ENCODE results near the gene DGAT2L6. TPM values are rescaled to one million over a fixed set of nuclear protein-coding genes. Genes with fewer than 3 reads are reported as not detected.
"Not testable (repeated sequence)": the region's sequence is repeated elsewhere in the genome, so short reads cannot be mapped to it uniquely, and the experiment has no call there.

DGAT2L6 gene
- total RNA-seq, 5 donors from 2014 or later (not counting 1 experiment from before 2014, with no cell fraction given), result not detected

DNA sequence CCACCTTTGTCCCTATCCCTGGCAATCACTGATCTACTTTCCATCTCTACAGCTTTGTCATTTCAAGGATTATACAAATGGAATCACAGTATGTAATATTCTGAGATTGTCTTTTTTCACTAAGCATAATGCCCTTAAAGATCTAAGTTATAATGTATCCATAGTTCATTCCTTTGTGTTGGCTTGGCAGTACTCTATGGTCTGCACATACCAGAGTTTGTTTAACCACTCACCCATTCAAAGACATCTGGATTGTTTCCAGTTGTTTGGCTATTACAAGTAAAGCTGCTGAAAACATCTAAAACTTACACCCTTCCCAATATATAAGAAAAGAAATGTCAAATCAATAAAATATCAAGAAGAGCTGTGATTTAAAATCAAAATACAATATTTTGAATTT, 31.2 kb downstream of the DGAT2L6 start:
- Histone ChIP-seq H3K36me3 (ENCODE audit: control insufficient read depth in 2 of 2, extremely low read depth in 1 of 2, insufficient read depth in 1 of 2, low read length in 1 of 2) (no peaks in the 10 kb centered on the region), H3K4me1 (ENCODE audit: control insufficient read depth in 1 of 2, extremely low read depth in 1 of 2, insufficient read depth in 2 of 2, low read length in 2 of 2) (no peaks in the 10 kb centered on the region), H3K27ac (ENCODE audit: low read length) (no peak overlapping the region), H3K27me3 (replicated peaks in 1 of 2; ENCODE audit: control insufficient read depth in 2 of 2, extremely low read depth in 1 of 2, insufficient read depth in 2 of 2, low read length in 1 of 2) (peaks cover 0 to 2% of the 10 kb centered on the region in 2 experiments), H3K9me3 (no peaks in the 10 kb centered on the region), H3K4me3 (ENCODE audit: control insufficient read depth in 1 of 2, extremely low read depth in 1 of 2, low read length in 1 of 2) (no peak overlapping the region)
- ChIA-PET CTCF (no interaction called here), POLR2A (no interaction called here)
- ATAC-seq (replicated peaks in 1 of 4) (no peak), DNase-seq (no peak)
- H3K4me1 Mint-ChIP-seq, result no peaks in the 10 kb centered on the region
- H3K27ac Mint-ChIP-seq, result no peak overlapping the region
- no peaks in the 10 kb centered on the region for H3K36me3 Mint-ChIP-seq
- no peaks in the 10 kb centered on the region for H3K9me3 Mint-ChIP-seq
- no peak overlapping the region for H3K4me3 Mint-ChIP-seq
- peaks cover 0 to 14% of the 10 kb centered on the region in 2 donors for H3K27me3 Mint-ChIP-seq

DNA sequence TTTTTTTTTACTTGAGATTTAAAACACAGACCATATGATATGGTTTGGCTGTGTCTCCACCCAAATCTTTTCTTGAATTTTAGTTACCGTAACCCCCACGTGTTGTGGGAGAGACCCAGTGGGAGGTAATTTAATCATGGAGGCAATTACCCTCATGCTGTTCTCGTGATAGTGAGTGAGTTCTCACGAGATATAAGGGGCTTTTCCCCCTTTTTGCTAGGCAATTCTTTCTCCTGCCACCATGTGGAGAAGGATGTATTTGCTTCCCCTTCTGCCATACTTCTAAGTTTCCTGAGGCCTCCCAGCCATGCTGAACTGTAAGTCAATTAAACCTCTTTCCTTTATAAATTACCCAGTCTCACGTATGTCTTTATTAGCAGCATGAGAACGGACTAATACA, 32.3 kb downstream of the DGAT2L6 start:
- H3K27ac ChIP-seq (ENCODE audit: low read length); H3K4me3 ChIP-seq (ENCODE audit: control insufficient read depth in 1 of 2, extremely low read depth in 1 of 2, low read length in 1 of 2); DNase-seq; H3K4me1 ChIP-seq (ENCODE audit: control insufficient read depth in 1 of 2, extremely low read depth in 1 of 2, insufficient read depth in 2 of 2, low read length in 2 of 2); H3K9me3 ChIP-seq; POLR2A ChIA-PET; H3K36me3 Mint-ChIP-seq; H3K4me3 Mint-ChIP-seq; H3K27ac Mint-ChIP-seq; ATAC-seq (replicated peaks in 1 of 4); H3K4me1 Mint-ChIP-seq; CTCF ChIA-PET; H3K36me3 ChIP-seq (ENCODE audit: control insufficient read depth in 2 of 2, extremely low read depth in 1 of 2, insufficient read depth in 1 of 2, low read length in 1 of 2); H3K27me3 ChIP-seq (replicated peaks in 1 of 2; ENCODE audit: control insufficient read depth in 2 of 2, extremely low read depth in 1 of 2, insufficient read depth in 2 of 2, low read length in 1 of 2); H3K9me3 Mint-ChIP-seq: not testable (repeated sequence)
- no CpG with 5 or more reads among the region's 6 CpGs for WGBS (ENCODE audit: insufficient coverage)
- H3K27me3 Mint-ChIP-seq, result peaks cover 0 to 12% of the 10 kb centered on the region in 2 donors

DNA sequence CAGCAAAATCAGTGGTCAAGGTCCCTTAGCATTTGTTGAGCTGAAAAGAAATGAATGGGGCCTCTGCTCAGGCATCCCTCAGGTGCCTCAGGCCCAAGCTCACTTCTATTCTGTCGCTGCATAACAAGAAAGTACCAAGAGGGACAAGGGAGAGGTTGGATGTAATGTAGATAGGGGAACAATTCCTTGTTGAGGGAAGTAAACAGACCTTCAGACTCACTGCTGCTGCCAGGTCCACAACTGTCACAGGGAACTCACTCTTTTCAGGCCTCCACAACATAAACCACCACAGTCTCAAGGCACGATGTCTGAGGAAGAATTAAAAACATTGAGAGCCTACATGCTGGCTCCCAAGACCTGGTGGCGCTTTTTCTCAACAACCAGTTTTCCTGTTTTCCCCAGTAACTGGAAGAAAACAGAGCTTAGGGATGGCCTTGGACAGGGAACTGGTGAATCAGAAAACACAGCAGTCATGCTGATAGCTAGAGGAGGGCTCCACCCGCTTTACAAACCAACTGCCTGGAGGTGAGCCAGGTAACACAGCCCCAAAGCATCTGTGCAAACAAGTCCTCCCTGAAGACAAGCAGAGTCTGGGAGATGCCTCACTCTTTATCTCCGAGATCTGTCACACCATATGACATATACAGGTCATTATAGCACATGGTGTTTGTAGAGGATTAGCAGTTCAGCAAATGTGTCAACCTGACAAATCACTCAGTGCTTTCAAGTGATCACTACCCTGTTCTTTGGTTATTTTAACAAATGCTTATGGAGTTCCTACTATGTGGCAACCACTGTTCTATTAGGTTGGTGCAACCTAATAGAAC, 42.9 kb downstream of the DGAT2L6 start:
- no peak overlapping the region for H3K4me3 ChIP-seq (ENCODE audit: control insufficient read depth in 1 of 2, extremely low read depth in 1 of 2, low read length in 1 of 2)
- no CpG with 5 or more reads among the region's 5 CpGs for WGBS (ENCODE audit: insufficient coverage)
- Mint-ChIP-seq H3K4me1 (no peaks in the 10 kb centered on the region), H3K4me3 (no peak overlapping the region), H3K36me3 (no peaks in the 10 kb centered on the region), H3K27ac (no peak overlapping the region), H3K9me3 (no peaks in the 10 kb centered on the region), H3K27me3 (peaks cover 0 to 12% of the 10 kb centered on the region in 2 donors)
- DNase-seq, result no peak
- CTCF ChIA-PET, result interaction anchor here in 1 of 2 donors (0.6 to 1.3 kb wide), 2 partner anchors 109 to 123 kb away, joined by 3 read pairs; no protein-coding TSS in a partner anchor
- no peaks in the 10 kb centered on the region for H3K27me3 ChIP-seq (replicated peaks in 1 of 2; ENCODE audit: control insufficient read depth in 2 of 2, extremely low read depth in 1 of 2, insufficient read depth in 2 of 2, low read length in 1 of 2)
- no peaks in the 10 kb centered on the region for H3K36me3 ChIP-seq (ENCODE audit: control insufficient read depth in 2 of 2, extremely low read depth in 1 of 2, insufficient read depth in 1 of 2, low read length in 1 of 2)
- no peaks in the 10 kb centered on the region for H3K9me3 ChIP-seq
- H3K4me1 ChIP-seq (ENCODE audit: control insufficient read depth in 1 of 2, extremely low read depth in 1 of 2, insufficient read depth in 2 of 2, low read length in 2 of 2), result no peaks in the 10 kb centered on the region
- H3K27ac ChIP-seq (ENCODE audit: low read length), result no peak overlapping the region
- POLR2A ChIA-PET, result no interaction called here
- no peak for ATAC-seq (replicated peaks in 1 of 4)

DNA sequence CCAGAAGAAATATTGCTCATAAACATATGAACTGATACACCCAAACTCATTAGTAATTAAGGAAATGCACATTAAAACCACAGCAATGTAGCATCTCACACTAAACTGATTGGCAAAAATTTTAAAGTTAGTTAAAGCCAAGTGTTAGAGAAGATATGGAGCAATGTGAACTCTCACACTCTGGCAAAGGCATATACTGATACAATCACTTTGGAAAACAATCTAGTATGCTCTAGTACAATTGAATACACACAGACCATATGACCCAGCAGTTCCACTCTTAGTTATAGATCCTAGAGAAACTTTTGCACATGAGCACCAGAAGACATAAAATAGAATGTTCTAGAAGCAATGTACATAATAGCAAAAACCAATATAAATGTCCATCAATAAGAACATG, 48.8 kb downstream of the DGAT2L6 start:
- no peaks in the 10 kb centered on the region for H3K36me3 ChIP-seq (ENCODE audit: control insufficient read depth in 2 of 2, extremely low read depth in 1 of 2, insufficient read depth in 1 of 2, low read length in 1 of 2)
- Mint-ChIP-seq H3K4me1 (no peaks in the 10 kb centered on the region), H3K9me3 (no peaks in the 10 kb centered on the region), H3K27ac (no peak overlapping the region), H3K4me3 (no peak overlapping the region), H3K36me3 (no peaks in the 10 kb centered on the region), H3K27me3 (peaks cover 0 to 8% of the 10 kb centered on the region in 2 donors)
- ATAC-seq (replicated peaks in 1 of 4), result no peak
- no peak overlapping the region for H3K4me3 ChIP-seq (ENCODE audit: control insufficient read depth in 1 of 2, extremely low read depth in 1 of 2, low read length in 1 of 2)
- no peaks in the 10 kb centered on the region for H3K27me3 ChIP-seq (replicated peaks in 1 of 2; ENCODE audit: control insufficient read depth in 2 of 2, extremely low read depth in 1 of 2, insufficient read depth in 2 of 2, low read length in 1 of 2)
- ChIA-PET POLR2A (no interaction called here), CTCF (no interaction called here)
- DNase-seq, result no peak
- no peaks in the 10 kb centered on the region for H3K4me1 ChIP-seq (ENCODE audit: control insufficient read depth in 1 of 2, extremely low read depth in 1 of 2, insufficient read depth in 2 of 2, low read length in 2 of 2)
- H3K9me3 ChIP-seq, result no peaks in the 10 kb centered on the region
- H3K27ac ChIP-seq (ENCODE audit: low read length), result no peak overlapping the region

DNA sequence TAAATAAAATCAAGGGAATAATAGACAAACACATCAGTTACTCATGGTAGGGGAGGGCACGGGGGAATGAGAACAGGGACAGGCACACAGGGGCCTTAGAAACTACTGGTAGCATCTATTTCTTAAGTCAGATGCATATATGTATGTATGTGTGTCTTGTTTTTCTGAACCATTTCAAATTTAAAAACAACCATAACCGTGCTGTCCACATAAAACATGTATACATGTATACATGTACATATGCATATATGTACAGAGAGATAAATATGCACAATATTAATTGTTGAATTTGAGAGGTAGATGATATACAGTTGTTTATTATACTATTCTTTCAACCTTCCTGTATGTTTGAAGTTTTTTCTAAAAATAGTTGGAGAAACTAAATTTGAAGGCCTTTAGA, 49.4 kb downstream of the DGAT2L6 start:
- CTCF ChIA-PET, result no interaction called here
- Mint-ChIP-seq H3K4me1 (no peaks in the 10 kb centered on the region), H3K9me3 (no peaks in the 10 kb centered on the region)

DNA sequence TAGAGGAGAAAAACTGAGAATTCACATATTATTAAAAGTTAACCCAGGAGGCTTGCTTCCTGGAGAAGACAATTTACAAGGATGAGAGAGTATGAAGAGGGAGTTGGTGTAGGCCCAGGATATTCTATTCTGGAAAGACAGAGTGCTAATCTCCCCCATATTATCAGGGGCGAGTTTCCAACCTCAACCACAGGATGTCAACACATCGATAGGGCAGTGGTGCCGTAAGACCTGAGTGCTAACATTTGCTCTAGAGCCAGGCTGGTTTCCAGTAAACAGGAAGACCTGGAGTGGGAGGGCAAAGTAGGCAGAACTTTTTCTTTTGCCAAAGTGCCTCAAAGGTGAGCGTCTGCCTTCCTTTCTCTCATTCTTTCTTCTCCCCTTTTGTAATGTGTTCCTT, 54.4 kb downstream of the DGAT2L6 start:
- no peak overlapping the region for H3K4me3 Mint-ChIP-seq
- Histone ChIP-seq H3K36me3 (ENCODE audit: control insufficient read depth in 2 of 2, extremely low read depth in 1 of 2, insufficient read depth in 1 of 2, low read length in 1 of 2) (no peaks in the 10 kb centered on the region), H3K9me3 (no peaks in the 10 kb centered on the region), H3K4me3 (ENCODE audit: control insufficient read depth in 1 of 2, extremely low read depth in 1 of 2, low read length in 1 of 2) (no peak overlapping the region), H3K27me3 (replicated peaks in 1 of 2; ENCODE audit: control insufficient read depth in 2 of 2, extremely low read depth in 1 of 2, insufficient read depth in 2 of 2, low read length in 1 of 2) (no peaks in the 10 kb centered on the region), H3K4me1 (ENCODE audit: control insufficient read depth in 1 of 2, extremely low read depth in 1 of 2, insufficient read depth in 2 of 2, low read length in 2 of 2) (no peaks in the 10 kb centered on the region), H3K27ac (ENCODE audit: low read length) (no peak overlapping the region)
- peaks cover 5% of the 10 kb centered on the region for H3K36me3 Mint-ChIP-seq
- WGBS (ENCODE audit: insufficient coverage), result no CpG with 5 or more reads among the region's 4 CpGs
- DNase-seq, result no peak
- H3K4me1 Mint-ChIP-seq, result peaks cover 0 to 2% (median 0%) of the 10 kb centered on the region in 3 donors
- ATAC-seq (replicated peaks in 1 of 4), result no peak
- ChIA-PET POLR2A (no interaction called here), CTCF (no interaction called here)
- H3K9me3 Mint-ChIP-seq, result no peaks in the 10 kb centered on the region
- no peak overlapping the region for H3K27ac Mint-ChIP-seq
- no peaks in the 10 kb centered on the region for H3K27me3 Mint-ChIP-seq

More for the DNA sequence above, 49.4 kb downstream of the DGAT2L6 start:
- no CpG with 5 or more reads among the region's 2 CpGs for WGBS (ENCODE audit: insufficient coverage)
- H3K27ac ChIP-seq (ENCODE audit: low read length), result no peak overlapping the region
- no peaks in the 10 kb centered on the region for H3K36me3 ChIP-seq (ENCODE audit: control insufficient read depth in 2 of 2, extremely low read depth in 1 of 2, insufficient read depth in 1 of 2, low read length in 1 of 2)
- H3K27me3 ChIP-seq (replicated peaks in 1 of 2; ENCODE audit: control insufficient read depth in 2 of 2, extremely low read depth in 1 of 2, insufficient read depth in 2 of 2, low read length in 1 of 2), result no peaks in the 10 kb centered on the region
- Mint-ChIP-seq H3K4me3 (no peak overlapping the region), H3K36me3 (no peaks in the 10 kb centered on the region), H3K27ac (no peak overlapping the region), H3K27me3 (peaks cover 0 to 3% of the 10 kb centered on the region in 2 donors)
- no peak for DNase-seq
- no peak for ATAC-seq (replicated peaks in 1 of 4)
- H3K4me1 ChIP-seq (ENCODE audit: control insufficient read depth in 1 of 2, extremely low read depth in 1 of 2, insufficient read depth in 2 of 2, low read length in 2 of 2), result no peaks in the 10 kb centered on the region
- POLR2A ChIA-PET, result no interaction called here
- H3K4me3 ChIP-seq (ENCODE audit: control insufficient read depth in 1 of 2, extremely low read depth in 1 of 2, low read length in 1 of 2), result no peak overlapping the region
- H3K9me3 ChIP-seq, result no peaks in the 10 kb centered on the region

DNA sequence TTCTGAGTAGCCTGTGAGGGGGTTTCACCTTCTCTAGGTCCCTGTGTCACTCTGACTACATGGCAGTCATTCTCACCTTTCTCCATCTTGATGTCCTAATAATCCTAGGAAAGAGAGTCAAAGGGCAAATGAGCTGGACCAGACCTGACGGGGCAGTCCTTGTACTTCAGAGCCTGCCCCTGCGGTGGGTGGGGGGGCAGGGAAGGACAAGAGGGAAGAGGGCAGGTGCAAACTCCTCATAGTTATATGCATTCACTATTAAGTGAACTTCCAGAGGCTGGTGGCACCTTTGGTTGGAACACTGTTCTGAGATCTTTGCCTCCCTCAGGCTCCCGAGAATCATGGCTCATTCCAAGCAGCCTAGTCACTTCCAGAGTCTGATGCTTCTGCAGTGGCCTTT, 57.1 kb downstream of the DGAT2L6 start, which contains the start of gene AWAT1:
TSS of gene AWAT1 (plus strand) at position 301 of the 400 bp plus-strand sequence. CDS start at position 342, 41 bp downstream.
- H3K4me1 Mint-ChIP-seq, result peaks cover 0 to 2% (median 0%) of the 10 kb centered on the region in 3 donors
- ATAC-seq (replicated peaks in 1 of 4) (no peak), DNase-seq (no peak)
- Histone ChIP-seq H3K9me3 (no peaks in the 10 kb centered on the region), H3K27me3 (replicated peaks in 1 of 2; ENCODE audit: control insufficient read depth in 2 of 2, extremely low read depth in 1 of 2, insufficient read depth in 2 of 2, low read length in 1 of 2) (no peaks in the 10 kb centered on the region), H3K27ac (ENCODE audit: low read length) (no peak within 1 kb of the TSS), H3K4me1 (ENCODE audit: control insufficient read depth in 1 of 2, extremely low read depth in 1 of 2, insufficient read depth in 2 of 2, low read length in 2 of 2) (no peaks in the 10 kb centered on the region), H3K36me3 (ENCODE audit: control insufficient read depth in 2 of 2, extremely low read depth in 1 of 2, insufficient read depth in 1 of 2, low read length in 1 of 2) (no peaks in the 10 kb centered on the region), H3K4me3 (ENCODE audit: control insufficient read depth in 1 of 2, extremely low read depth in 1 of 2, low read length in 1 of 2) (no peak within 1 kb of the TSS)
- H3K27ac Mint-ChIP-seq, result no peak within 1 kb of the TSS
- H3K27me3 Mint-ChIP-seq, result peaks cover 0 to 2% of the 10 kb centered on the region in 2 donors
- ChIA-PET CTCF (no interaction called here), POLR2A (no interaction called here)
- WGBS (ENCODE audit: insufficient coverage), result no CpG with 5 or more reads among the region's 3 CpGs
- H3K4me3 Mint-ChIP-seq, result no peak within 1 kb of the TSS
- H3K36me3 Mint-ChIP-seq, result peaks cover 5% of the 10 kb centered on the region
- H3K9me3 Mint-ChIP-seq, result no peaks in the 10 kb centered on the region

Data from T-cell (primary cell).